ENCODE measurements around the gene CENPS. TPM values are rescaled to one million over a fixed set of nuclear protein-coding genes. Genes with fewer than 3 reads are reported as not detected.

Gene CENPS
- total and polyA plus RNA-seq, 9 of the 15 experiments (the other 6 are each of a cell fraction or from before 2014, with no cell fraction given) = 10.2 to 36.0 (median 26.0) TPM

- TF ChIP-seq, protein P1, sequence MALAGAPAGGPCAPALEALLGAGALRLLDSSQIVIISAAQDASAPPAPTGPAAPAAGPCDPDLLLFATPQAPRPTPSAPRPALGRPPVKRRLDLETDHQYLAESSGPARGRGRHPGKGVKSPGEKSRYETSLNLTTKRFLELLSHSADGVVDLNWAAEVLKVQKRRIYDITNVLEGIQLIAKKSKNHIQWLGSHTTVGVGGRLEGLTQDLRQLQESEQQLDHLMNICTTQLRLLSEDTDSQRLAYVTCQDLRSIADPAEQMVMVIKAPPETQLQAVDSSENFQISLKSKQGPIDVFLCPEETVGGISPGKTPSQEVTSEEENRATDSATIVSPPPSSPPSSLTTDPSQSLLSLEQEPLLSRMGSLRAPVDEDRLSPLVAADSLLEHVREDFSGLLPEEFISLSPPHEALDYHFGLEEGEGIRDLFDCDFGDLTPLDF (CRISPR knock-in tag; IDR thresholded peaks at IDR 0.05) = peak; percentile 58; the same call in 1 of the 2 replicates
- TF ChIP-seq MAFK (IDR thresholded peaks at IDR 0.05; ENCODE audit: low read length) = no peak
- TF ChIP-seq POLR2B (IDR thresholded peaks at IDR 0.05; ENCODE audit: low read depth, partially characterized antibody) = peak; percentile 94
- peak; percentile 54; the same call in 1 of the 2 replicates for TF ChIP-seq ERF (CRISPR knock-in tag; IDR thresholded peaks at IDR 0.05)
- no peak for TF ChIP-seq ZNF707 (CRISPR knock-in tag; conservative IDR thresholded peaks at IDR 0.05)
- TF ChIP-seq SRSF7 (optimal IDR thresholded peaks at IDR 0.05; ENCODE audit: low read depth, low read length) = no peak
- TF ChIP-seq ZNF583 (CRISPR knock-in tag; IDR thresholded peaks at IDR 0.05) = 0 out of 2 replicates have a peak, but pooled peaks have one; percentile 49
- peak; percentile 38; the same call in 1 of the 2 replicates for TF ChIP-seq NCOA1 (IDR thresholded peaks at IDR 0.05; ENCODE audit: low read depth)
- peak; percentile 75 for TF ChIP-seq ESRRA (IDR thresholded peaks at IDR 0.05; ENCODE audit: borderline replicate concordance, low read depth)
- TF ChIP-seq TAF15 (IDR thresholded peaks at IDR 0.05; ENCODE audit: low read depth, low read length) = no peak
- peak in 1 of 2 experiments; percentile 42; a peak in 1 of 4 replicates for TF ChIP-seq KDM1A (IDR thresholded peaks at IDR 0.05)
- TF ChIP-seq LCOR (CRISPR knock-in tag; IDR thresholded peaks at IDR 0.05) = peak; percentile 27
- no peak for TF ChIP-seq BCL6 (CRISPR knock-in tag; IDR thresholded peaks at IDR 0.05)
- TF ChIP-seq YBX1 (IDR thresholded peaks at IDR 0.05) = no peak
- no peak for TF ChIP-seq ZNF584 (CRISPR knock-in tag; IDR thresholded peaks at IDR 0.05; ENCODE audit: low read depth)
- TF ChIP-seq RB1 (IDR thresholded peaks at IDR 0.05; ENCODE audit: low read depth) = peak; percentile 83
- peak; percentile 100 for TF ChIP-seq ZBTB17 (CRISPR knock-in tag; IDR thresholded peaks at IDR 0.05)
- peak; percentile 97 for TF ChIP-seq RFX1 (IDR thresholded peaks at IDR 0.05)
- peak; percentile 95 for TF ChIP-seq MTA3 (IDR thresholded peaks at IDR 0.05; ENCODE audit: borderline replicate concordance)
- TF ChIP-seq, protein P2, sequence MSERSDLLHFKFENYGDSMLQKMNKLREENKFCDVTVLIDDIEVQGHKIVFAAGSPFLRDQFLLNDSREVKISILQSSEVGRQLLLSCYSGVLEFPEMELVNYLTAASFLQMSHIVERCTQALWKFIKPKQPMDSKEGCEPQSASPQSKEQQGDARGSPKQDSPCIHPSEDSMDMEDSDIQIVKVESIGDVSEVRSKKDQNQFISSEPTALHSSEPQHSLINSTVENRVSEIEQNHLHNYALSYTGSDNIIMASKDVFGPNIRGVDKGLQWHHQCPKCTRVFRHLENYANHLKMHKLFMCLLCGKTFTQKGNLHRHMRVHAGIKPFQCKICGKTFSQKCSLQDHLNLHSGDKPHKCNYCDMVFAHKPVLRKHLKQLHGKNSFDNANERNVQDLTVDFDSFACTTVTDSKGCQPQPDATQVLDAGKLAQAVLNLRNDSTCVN (CRISPR knock-in tag; IDR thresholded peaks at IDR 0.05) = no peak
- TF ChIP-seq, protein P3, sequence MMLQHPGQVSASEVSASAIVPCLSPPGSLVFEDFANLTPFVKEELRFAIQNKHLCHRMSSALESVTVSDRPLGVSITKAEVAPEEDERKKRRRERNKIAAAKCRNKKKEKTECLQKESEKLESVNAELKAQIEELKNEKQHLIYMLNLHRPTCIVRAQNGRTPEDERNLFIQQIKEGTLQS (IDR thresholded peaks at IDR 0.05) = 0 out of 2 replicates have a peak, but pooled peaks have one; percentile 34
- TF ChIP-seq, protein P3 (CRISPR knock-in tag; conservative IDR thresholded peaks at IDR 0.05) = no peak
These were observed 31.3 kb upstream of the CENPS start, which contains the start of gene PGD (continued) for GRCh38 chr1:10398734-10399443.

All from K562 (cell line).